HepG2 (cell line): ENCODE data around the gene RBM28. TPM values are rescaled to one million over a fixed set of nuclear protein-coding genes. Genes with fewer than 3 reads are reported as not detected.

Experiments used
- ATAC-seq: fragments of 200-7000 bp; cut with Tn5 transposase; 3 replicates; pipeline ENCODE4 v1.9.1; 2020; ENCODE audit warnings: mild to moderate bottlenecking, moderate library complexity
- BruUV-seq: library from RNA; stranded (reverse); fragments of 400-500 nt; replicated peaks from 2 replicates; lab custom pipeline; 2021; lab: Mats Ljungman, UMichigan
- CTCF ChIA-PET: fragments of 300-600 bp; formaldehyde crosslinking; extraction: SDS; loops from one replicate; lab custom pipeline; 2021; ENCODE audit warnings: low total read pairs, inconsistent platforms, low intra/inter-chr PET ratio; lab: Yijun Ruan, JAX
- POLR2A ChIA-PET: fragments of 350-600 bp; sonication (Branson Sonifier 250); formaldehyde crosslinking; loops from one replicate; lab custom pipeline; 2020; ENCODE audit warnings: antibody characterized with exemption, inconsistent platforms; lab: Yijun Ruan, JAX
- DNase-seq: peaks from one replicate; pipeline ENCODE4 v3.0.0-alpha.2; 2015; ENCODE audit warnings: low spot score
- FAIRE-seq: peaks from 3 replicates; lab custom pipeline; 2011; peaks lifted over from hg19 to GRCh38; lab: Jason Lieb, UNC
- H2AFZ ChIP-seq: one replicate; pipeline ENCODE4 v1.6.1; 2011; ENCODE audit warnings: low read length, inconsistent platforms
- H3K27ac ChIP-seq: fragments of 300-600 bp; 3 replicates; pipeline ENCODE4 v1.8.0; 2011; ENCODE audit warnings: mixed run types, mild to moderate bottlenecking, mixed read lengths, low read length, inconsistent platforms; ENCODE audit not compliant: insufficient read depth; ENCODE audit errors: extremely low read length
- H3K27me3 ChIP-seq, 2 experiments: fragments of 200-600 bp in 1 of 2; 2 replicates in 1 of 2; 3 replicates in 1 of 2; pipeline versions ENCODE4 v1.6.0 to v1.8.0; 2011; ENCODE audit warnings: low read length in 2 of 2, mild to moderate bottlenecking in 2 of 2, moderate library complexity in 2 of 2, inconsistent platforms in 1 of 2; ENCODE audit not compliant: insufficient read depth in 2 of 2, control insufficient read depth in 1 of 2
- H3K36me3 ChIP-seq, 2 experiments: fragments of 200-600 bp in 1 of 2; replicated peaks in 1 of 2; 2 replicates in 1 of 2; 3 replicates in 1 of 2; pipeline versions ENCODE4 v1.5.1 to v1.8.0; 2011; ENCODE audit warnings: low read length in 2 of 2, inconsistent platforms in 1 of 2; ENCODE audit not compliant: insufficient read depth in 2 of 2, control insufficient read depth in 1 of 2
- H3K4me1 ChIP-seq: 2 replicates; pipeline ENCODE4 v1.5.1; 2012; ENCODE audit warnings: low read length, inconsistent platforms; ENCODE audit not compliant: insufficient read depth
- H3K4me2 ChIP-seq: 2 replicates; pipeline ENCODE4 v1.6.0; 2011; ENCODE audit warnings: low read depth, low read length, inconsistent platforms
- H3K4me3 ChIP-seq, 3 experiments: fragments of 200-600 bp in 1 of 3; sonication (generic), shearing (Covaris generic) in 1 of 3; replicated peaks in 1 of 3; 2 replicates each; pipeline ENCODE4 v1.5.1; 2011 to 2016; ENCODE audit warnings: low read length in 3 of 3, inconsistent platforms in 2 of 3, low read depth in 2 of 3, mild to moderate bottlenecking in 2 of 3, control low read depth in 1 of 3, mixed read lengths in 1 of 3; ENCODE audit not compliant: insufficient read depth in 1 of 3
- H3K79me2 ChIP-seq: one replicate; pipeline ENCODE4 v1.6.1; 2011; ENCODE audit warnings: low read length, inconsistent platforms; ENCODE audit not compliant: insufficient read depth
- H3K9ac ChIP-seq: 2 replicates; pipeline ENCODE4 v1.6.0; 2011; ENCODE audit warnings: mild to moderate bottlenecking, low read depth, low read length, inconsistent platforms; ENCODE audit not compliant: insufficient read depth
- H3K9me3 ChIP-seq: 2 replicates; pipeline ENCODE4 v1.5.1; 2012; ENCODE audit warnings: mild to moderate bottlenecking, low read length
- H4K20me1 ChIP-seq: 2 replicates; pipeline ENCODE4 v1.6.0; 2011; ENCODE audit warnings: inconsistent platforms, mild to moderate bottlenecking, low read length, moderate library complexity; ENCODE audit not compliant: insufficient read depth
- AHR ChIP-seq: IDR thresholded peaks from 2 replicates; pipeline ENCODE4 v1.6.1; 2018; ENCODE audit warnings: missing genetic modification reagents, missing compliant biosample characterization
- ATAD3A ChIP-seq: sonication (generic); formaldehyde crosslinking; IDR thresholded peaks from 2 replicates; pipeline ENCODE4 v1.4.0; 2020; ENCODE audit warnings: missing genetic modification reagents
- BRD4 ChIP-seq: sonication (generic); formaldehyde crosslinking; IDR thresholded peaks from 2 replicates; pipeline ENCODE4 v1.4.0; 2020; ENCODE audit warnings: missing genetic modification reagents
- HOXA3 ChIP-seq: sonication (generic); formaldehyde crosslinking; IDR thresholded peaks from 2 replicates; pipeline ENCODE4 v1.5.0; 2020; ENCODE audit warnings: missing genetic modification reagents
- KAT8 ChIP-seq: IDR thresholded peaks from 2 replicates; pipeline ENCODE4 v1.6.1; 2016; ENCODE audit warnings: missing genetic modification reagents, missing compliant biosample characterization
- NFKB2 ChIP-seq: sonication (generic); formaldehyde crosslinking; IDR thresholded peaks from 2 replicates; pipeline ENCODE4 v1.4.0; 2020; ENCODE audit warnings: missing genetic modification reagents, borderline replicate concordance
- TFDP1 ChIP-seq: IDR thresholded peaks from 2 replicates; pipeline ENCODE4 v1.6.1; 2016; ENCODE audit warnings: missing compliant biosample characterization, missing genetic modification reagents, borderline replicate concordance
- ZC3H13 ChIP-seq: sonication (generic); formaldehyde crosslinking; IDR thresholded peaks from 2 replicates; pipeline ENCODE4 v1.8.1; 2023; ENCODE audit warnings: mild to moderate bottlenecking, missing genetic modification reagents, moderate library complexity
- ZC3H4 ChIP-seq: sonication (generic); formaldehyde crosslinking; IDR thresholded peaks from 2 replicates; pipeline ENCODE4 v1.4.0; 2020; ENCODE audit warnings: missing genetic modification reagents, borderline replicate concordance
- ZEB1 ChIP-seq: IDR thresholded peaks from 2 replicates; pipeline ENCODE4 v1.6.1; 2012; ENCODE audit warnings: mild to moderate bottlenecking, low read depth, inconsistent platforms; ENCODE audit not compliant: insufficient replicate concordance
- ZNF501 ChIP-seq: sonication (generic); formaldehyde crosslinking; IDR thresholded peaks from 2 replicates; pipeline ENCODE4 v1.5.1; 2020; ENCODE audit warnings: mild to moderate bottlenecking, moderate library complexity, missing genetic modification reagents
- WGBS: methylation state at CpG from one replicate; pipeline ENCODE4 v1.1.6; 2017; ENCODE audit warnings: low lambda C conversion rate; 5-methylcytosine and 5-hydroxymethylcytosine counted together
- in situ Hi-C: cut with HindIII; loops from 2 replicates; pipeline ENCODE4 v1.10.0; 2017; ENCODE audit warnings: low pct_unique_long_range_greater_than_20kb; ENCODE audit not compliant: extremely low pct_ligation_motif_present
- intact Hi-C: fragments of 100-400 bp; cut with micrococcal nuclease; formaldehyde crosslinking; loops from one replicate; pipeline ENCODE4 v1.10.0; 2022; ENCODE audit not compliant: unreplicated experiment
- polyA plus RNA-seq, 8 experiments: library from polyadenylated mRNA; depleted of rRNA in 3 of 8; stranded (reverse) in 7 of 8; unstranded in 1 of 8; fragments of >200 nt; fragmentation: Illumina TruSeq in 4 of 8; extraction: Trizol in 4 of 8; gene quantifications; 2 replicates each; pipeline versions ENCODE4 v1.2.1 to v1.2.3, GENCODE V29; 2011 to 2016; ENCODE audit warnings: low read depth in 4 of 8, missing spikeins in 1 of 8, mixed read lengths in 1 of 8; ENCODE audit not compliant: insufficient read depth in 1 of 8
- total RNA-seq, 5 experiments: library from RNA; depleted of rRNA; stranded (reverse); fragments of >200 nt; fragmentation: Illumina TruSeq; extraction: Trizol; gene quantifications; 2 replicates each; pipeline ENCODE4 v1.2.3, GENCODE V29; 2016; ENCODE audit warnings: low read depth in 1 of 5

RBM28 gene
- total and polyA plus RNA-seq, 2 of the 13 experiments (the other 11 are each of a cell fraction or from before 2014, with no cell fraction given) = 20.5 to 49.0 TPM

GRCh38 chr7:128370491-128370890 is 26.8 kb upstream of the RBM28 start:
- H3K9me3 ChIP-seq = no peaks in the 10 kb centered on the region
- no peak overlapping the region for H3K4me2 ChIP-seq
- FAIRE-seq = no peak
- H2AFZ ChIP-seq = no peak overlapping the region
- CTCF ChIA-PET = no interaction called here
- no peak for DNase-seq
- in situ Hi-C loops = no loop called here
- no peaks in the 10 kb centered on the region for H4K20me1 ChIP-seq
- H3K79me2 ChIP-seq = no peaks in the 10 kb centered on the region
- intact Hi-C loops = no loop called here
- no TSS peak for BruUV-seq
- peaks cover 0 to 11% of the 10 kb centered on the region in 2 experiments; a peak in 2 of 5 replicates for H3K27me3 ChIP-seq
- WGBS = 35% methylated on average over 4 of the region's 4 CpGs
- no peak overlapping the region for H3K9ac ChIP-seq
- ATAC-seq = no peak
- H3K4me1 ChIP-seq = no peaks in the 10 kb centered on the region
- H3K4me3 ChIP-seq = no peak overlapping the region
- TF ChIP-seq ZC3H4 (CRISPR knock-in tag) (no peak), BRD4 (CRISPR knock-in tag) (no peak), ZNF501 (CRISPR knock-in tag) (no peak), NFKB2 (CRISPR knock-in tag) (no peak), HOXA3 (CRISPR knock-in tag) (no peak), AHR (CRISPR knock-in tag) (no peak), ZC3H13 (CRISPR knock-in tag) (no peak), TFDP1 (CRISPR knock-in tag) (no peak), ZEB1 (no peak), ATAD3A (CRISPR knock-in tag) (no peak), KAT8 (CRISPR knock-in tag) (no peak)
- TF ChIP-seq, all 625 proteins: peak for 0
- Histone ChIP-seq H3K36me3 (no peaks in the 10 kb centered on the region), H3K27ac (no peak overlapping the region)
- POLR2A ChIA-PET = no interaction called here
